K562 treated with DMSO at 1 percent for 4 hours (cell line): ENCODE measurements around the gene CNOT1. TPM values are rescaled to one million over a fixed set of nuclear protein-coding genes. Genes with fewer than 3 reads are reported as not detected.

Source experiments
- total RNA-seq: library from RNA; unstranded; fragments of 300-600 nt; gene quantifications from 2 replicates; pipeline ENCODE4 v1.2.3, GENCODE V29; 2022; ENCODE audit not compliant: insufficient read depth

CNOT1 gene
- 110 and 147 TPM in 2 replicates for total RNA-seq

DNA sequence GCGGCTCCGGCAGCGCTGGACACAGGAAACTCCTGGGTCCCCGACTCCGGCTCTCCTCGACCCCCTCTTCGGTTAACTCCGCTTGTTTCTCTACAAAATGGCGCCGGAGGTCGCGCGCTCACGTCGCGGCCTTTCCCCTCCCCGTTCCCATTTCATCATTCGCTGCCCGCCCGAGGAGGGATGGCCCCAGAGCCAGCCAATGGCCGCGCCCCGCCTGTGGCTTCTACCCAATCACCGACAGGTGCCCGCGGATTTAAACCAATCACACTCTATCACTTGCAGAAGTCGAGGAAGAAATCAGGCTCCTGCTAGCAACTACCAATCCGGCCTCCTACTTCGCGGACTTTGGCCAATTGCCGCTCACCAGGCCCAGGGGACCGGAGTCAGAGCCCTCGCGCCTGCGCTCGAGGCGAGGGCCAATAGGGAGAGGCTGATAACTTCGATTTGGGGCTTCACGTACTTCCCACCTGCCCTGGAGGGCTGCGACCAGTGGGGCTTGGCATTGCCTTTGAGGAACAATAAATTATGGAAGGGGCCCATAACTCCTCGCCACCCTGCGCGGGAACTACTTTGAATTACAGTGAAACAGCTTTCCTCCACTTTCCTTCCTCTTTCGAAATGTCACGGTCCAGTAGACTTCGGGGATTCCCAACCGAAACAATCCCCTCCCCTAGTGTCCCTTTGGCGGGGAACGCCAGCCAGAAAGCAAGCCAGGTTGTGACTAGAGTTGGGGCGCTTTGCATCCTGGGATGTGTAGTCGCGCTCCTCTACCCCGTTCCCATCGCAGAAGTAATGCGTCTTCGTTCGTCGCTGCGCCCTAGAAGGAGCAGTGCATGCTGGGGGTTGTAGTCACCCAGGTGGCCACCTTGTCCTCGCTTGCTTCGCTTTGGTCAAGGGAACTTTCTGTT is at the start of gene CNOT1:
Gene CNOT1 (minus strand): TSS at position 94 of the 908 bp plus-strand sequence. CDS start 30,489 bp downstream, outside the sequence.

DNA sequence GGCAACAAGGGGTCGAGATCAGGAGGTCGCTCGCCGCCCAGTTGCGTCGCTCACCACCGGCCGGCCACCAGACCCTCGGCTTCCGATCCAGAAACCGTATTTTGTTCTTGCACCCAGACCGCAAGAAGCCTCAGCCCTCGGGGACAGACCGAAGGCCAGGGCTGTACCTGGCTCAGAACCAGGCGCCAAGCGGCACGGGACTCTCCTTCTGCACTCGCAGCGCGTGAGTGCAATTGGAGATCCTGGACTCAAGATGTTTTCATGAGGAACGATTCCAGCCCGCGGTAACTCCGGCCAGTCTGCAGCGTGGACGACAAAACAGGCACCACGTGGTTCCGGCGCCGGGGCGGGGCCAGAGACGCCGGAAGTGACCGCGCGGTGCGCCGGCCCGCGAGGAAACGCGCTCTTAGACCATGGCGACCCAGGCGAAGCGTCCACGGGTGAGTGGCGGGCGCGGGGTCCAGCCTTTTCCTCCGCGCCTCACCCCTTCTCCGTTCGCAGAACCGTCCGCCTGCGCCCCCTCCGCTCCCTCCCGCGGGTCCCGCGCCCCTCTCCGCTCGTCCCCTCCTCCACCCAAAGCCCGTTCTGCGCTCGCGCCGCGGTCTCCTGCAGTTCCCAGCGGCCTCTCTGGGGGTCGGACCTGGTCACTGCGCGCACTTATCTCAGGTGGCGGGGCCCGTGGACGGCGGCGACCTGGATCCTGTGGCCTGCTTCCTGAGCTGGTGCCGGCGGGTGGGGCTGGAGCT is 114.3 kb downstream of the CNOT1 start, which contains the start of gene SETD6:
Gene SETD6 (plus strand): TSS at position 393 of the 746 bp plus-strand sequence. CDS start 21 bp downstream, at position 414.

DNA sequence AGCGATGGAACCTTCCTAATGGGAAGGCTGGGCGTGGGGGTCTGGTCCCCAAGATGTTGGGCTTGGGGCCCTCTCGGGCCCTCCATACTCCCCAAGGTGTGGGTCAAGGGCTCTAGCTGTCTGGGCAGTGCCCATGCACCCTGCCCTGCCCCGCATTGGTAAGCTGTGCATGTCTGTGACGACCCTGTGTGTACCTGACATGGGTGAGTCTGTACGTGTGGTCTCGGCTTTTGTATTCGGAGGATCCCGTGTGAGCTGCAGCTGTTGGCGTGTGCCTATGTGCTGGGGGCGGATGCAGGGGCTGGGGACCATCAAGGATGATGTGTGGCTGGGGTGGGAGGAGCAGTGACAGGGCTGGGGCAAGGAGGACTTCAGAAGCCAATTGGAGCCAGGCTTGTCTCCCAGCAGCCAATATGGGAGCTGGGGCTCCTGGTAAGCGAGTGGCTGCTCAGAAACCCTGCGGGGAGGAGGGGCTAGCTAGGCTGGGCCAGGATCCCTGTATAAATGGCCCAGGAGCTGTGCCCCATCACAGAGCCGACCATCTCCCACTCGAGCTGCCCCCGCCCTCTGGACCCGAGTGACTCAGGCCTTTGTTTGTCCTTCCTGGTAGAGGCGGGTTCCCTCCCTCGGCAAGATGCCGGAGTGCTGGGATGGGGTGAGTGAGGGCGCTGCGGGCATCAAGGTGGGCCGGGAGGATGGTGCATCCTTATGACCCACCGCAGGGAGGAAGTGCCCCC is 129.8 kb downstream of the CNOT1 start, which contains the start of gene NDRG4:
Gene NDRG4 (plus strand): TSS at position 529 of the 737 bp plus-strand sequence. CDS start 106 bp downstream, at position 635.

Other genes starting within 250 kb of the CNOT1 start
- 7.7 and 9.7 TPM in 2 replicates for gene GINS3, start 237.4 kb downstream of the CNOT1 start, total RNA-seq
- gene NDRG4, start 129.7 kb downstream of the CNOT1 start, total RNA-seq, result not detected in 2 replicates
- 10.0 and 13.7 TPM in 2 replicates for gene SETD6, start 114.3 kb downstream of the CNOT1 start, total RNA-seq
- gene SLC38A7, start 54.9 kb upstream of the CNOT1 start, total RNA-seq, result 5.8 and 7.4 TPM in 2 replicates
- 93.7 and 102 TPM in 2 replicates for gene GOT2, start 104.5 kb upstream of the CNOT1 start, total RNA-seq